Mesothelial cell of epicardium (in vitro differentiated cells): Measurements from ENCODE around the gene EPN3. TPM values are rescaled to one million over a fixed set of nuclear protein-coding genes. Genes with fewer than 3 reads are reported as not detected.

Experiments
- DNase-seq, 2 experiments: peaks; one replicate each; pipeline ENCODE4 v3.0.0; 2021; ENCODE audit warnings: low spot score in 2 of 2; ENCODE audit not compliant: unreplicated experiment in 2 of 2
- H3K27ac Mint-ChIP-seq: 2 replicates; pipeline ENCODE4 v1.8.0; 2021; ENCODE audit warnings: mixed read lengths
- H3K27me3 Mint-ChIP-seq: 2 replicates; pipeline ENCODE4 v1.8.0; 2021; ENCODE audit warnings: low read depth, mixed read lengths
- H3K36me3 Mint-ChIP-seq: 2 replicates; pipeline ENCODE4 v1.8.0; 2021; ENCODE audit warnings: mixed read lengths
- H3K4me1 Mint-ChIP-seq: 2 replicates; pipeline ENCODE4 v1.8.0; 2021; ENCODE audit warnings: mixed read lengths
- H3K4me3 Mint-ChIP-seq: 2 replicates; pipeline ENCODE4 v1.8.0; 2021; ENCODE audit warnings: mild to moderate bottlenecking, moderate library complexity, mixed read lengths
- H3K9me3 Mint-ChIP-seq: 2 replicates; pipeline ENCODE4 v1.8.0; 2021; ENCODE audit warnings: mixed read lengths
- total RNA-seq: library from RNA; stranded (reverse); gene quantifications from 3 replicates; pipeline ENCODE4 v1.2.1, GENCODE V29; 2021
- TF ChIP-seq, protein P1 (sequence below): fragments of 200-600 bp; sonication (generic); IDR thresholded peaks from one replicate; pipeline ENCODE4 v1.5.0; 2021; ENCODE audit warnings: antibody characterized with exemption; ENCODE audit not compliant: unreplicated experiment

EPN3 gene
- total RNA-seq, 1 donor from 2014 or later = 15.1 TPM

DNA sequence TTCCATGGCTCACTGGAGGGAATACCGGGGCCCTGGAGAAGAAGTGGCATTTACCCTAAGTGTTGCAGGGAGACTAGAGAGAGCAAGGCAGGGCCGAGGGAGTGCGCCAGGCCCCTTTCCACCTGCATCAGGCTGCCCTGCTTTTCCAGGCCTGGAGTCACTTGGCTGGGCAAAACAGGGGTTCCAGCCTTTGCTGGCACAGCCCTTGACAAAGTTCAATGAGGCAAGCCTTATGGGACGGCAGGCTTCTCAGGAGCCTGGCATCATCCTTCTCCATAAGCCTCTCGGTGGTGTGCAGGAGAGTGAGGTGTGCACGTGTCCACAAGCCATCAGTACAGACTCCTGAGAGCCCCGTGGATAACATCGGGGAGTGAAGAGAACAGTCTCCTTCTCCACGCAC is 55.0 kb downstream of the EPN3 start:
- TF ChIP-seq, protein P1, sequence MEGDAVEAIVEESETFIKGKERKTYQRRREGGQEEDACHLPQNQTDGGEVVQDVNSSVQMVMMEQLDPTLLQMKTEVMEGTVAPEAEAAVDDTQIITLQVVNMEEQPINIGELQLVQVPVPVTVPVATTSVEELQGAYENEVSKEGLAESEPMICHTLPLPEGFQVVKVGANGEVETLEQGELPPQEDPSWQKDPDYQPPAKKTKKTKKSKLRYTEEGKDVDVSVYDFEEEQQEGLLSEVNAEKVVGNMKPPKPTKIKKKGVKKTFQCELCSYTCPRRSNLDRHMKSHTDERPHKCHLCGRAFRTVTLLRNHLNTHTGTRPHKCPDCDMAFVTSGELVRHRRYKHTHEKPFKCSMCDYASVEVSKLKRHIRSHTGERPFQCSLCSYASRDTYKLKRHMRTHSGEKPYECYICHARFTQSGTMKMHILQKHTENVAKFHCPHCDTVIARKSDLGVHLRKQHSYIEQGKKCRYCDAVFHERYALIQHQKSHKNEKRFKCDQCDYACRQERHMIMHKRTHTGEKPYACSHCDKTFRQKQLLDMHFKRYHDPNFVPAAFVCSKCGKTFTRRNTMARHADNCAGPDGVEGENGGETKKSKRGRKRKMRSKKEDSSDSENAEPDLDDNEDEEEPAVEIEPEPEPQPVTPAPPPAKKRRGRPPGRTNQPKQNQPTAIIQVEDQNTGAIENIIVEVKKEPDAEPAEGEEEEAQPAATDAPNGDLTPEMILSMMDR = no peak
- Mint-ChIP-seq H3K27me3 (no peaks in the 10 kb centered on the region), H3K36me3 (no peaks in the 10 kb centered on the region), H3K27ac (no peak overlapping the region), H3K9me3 (no peaks in the 10 kb centered on the region), H3K4me3 (no peak overlapping the region), H3K4me1 (peaks cover 61% of the 10 kb centered on the region)
- no peak for DNase-seq

DNA sequence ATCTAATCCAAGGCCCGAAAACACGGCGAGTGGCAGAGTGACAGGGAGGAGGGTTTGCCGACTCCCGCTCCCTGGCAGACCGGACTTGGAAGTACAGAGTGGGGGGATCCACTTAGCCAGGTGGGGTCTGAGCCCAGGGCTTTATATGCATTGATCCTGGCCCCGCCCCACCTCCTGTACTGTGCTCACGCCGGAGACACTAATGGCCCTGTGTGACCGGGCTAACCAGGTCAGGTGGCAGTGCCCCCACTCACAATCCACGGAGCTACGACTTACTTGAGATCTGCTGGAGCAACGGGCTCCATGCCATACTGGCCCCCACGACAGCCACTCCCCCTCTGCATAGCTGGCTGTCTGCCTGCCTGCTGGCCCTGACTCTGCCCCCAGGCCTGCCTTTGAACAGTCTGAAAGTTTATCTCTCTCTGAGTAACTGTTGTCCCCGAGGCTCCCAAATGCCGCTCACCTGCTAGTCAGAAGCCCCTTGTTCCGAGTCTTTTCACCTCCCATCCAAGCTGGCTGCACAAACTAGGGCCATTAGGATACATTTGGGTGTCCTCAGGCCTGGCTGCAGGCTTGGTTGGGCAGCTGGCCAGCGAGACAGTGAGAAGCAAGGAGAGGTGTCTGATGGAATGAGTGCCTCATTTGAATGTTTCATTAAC is 56.0 kb downstream of the EPN3 start:
- Mint-ChIP-seq H3K4me3 (no peak overlapping the region), H3K27me3 (no peaks in the 10 kb centered on the region), H3K4me1 (peaks cover 60% of the 10 kb centered on the region), H3K36me3 (no peaks in the 10 kb centered on the region), H3K27ac (peak overlapping the region; percentile 80), H3K9me3 (no peaks in the 10 kb centered on the region)
- TF ChIP-seq, protein P1 = no peak
- peak in 1 of 2 experiments; percentile 57 for DNase-seq

DNA sequence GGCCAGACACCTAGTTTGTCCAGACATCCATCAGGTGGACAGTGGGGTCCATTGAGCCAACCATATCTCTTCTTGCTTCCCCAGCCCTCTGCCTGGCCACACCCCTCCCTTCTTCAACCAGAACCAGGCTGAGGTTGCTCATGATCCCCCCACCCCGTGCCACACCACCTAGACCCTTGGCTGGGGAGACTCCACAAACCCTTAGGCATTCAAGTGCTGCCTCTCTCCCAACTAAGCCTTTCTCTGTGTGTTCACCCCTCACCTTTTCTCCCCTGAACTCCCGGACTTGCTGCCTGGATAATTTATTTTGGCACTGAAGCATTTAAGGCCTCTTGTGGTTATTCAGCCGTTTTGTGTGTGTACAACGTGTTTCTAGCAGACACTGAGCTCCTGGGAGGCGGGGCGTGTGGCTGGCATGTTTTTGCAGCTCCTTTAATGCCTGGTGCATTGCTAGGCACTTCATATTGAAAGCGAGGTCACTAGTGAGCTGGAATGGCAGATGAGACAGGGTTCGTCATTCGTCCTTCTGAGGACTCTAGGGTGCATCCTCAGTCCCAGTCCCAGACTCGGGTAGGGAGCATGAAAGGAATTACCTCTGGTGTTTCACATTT is 56.7 kb downstream of the EPN3 start:
- TF ChIP-seq, protein P1 = no peak
- Mint-ChIP-seq H3K27me3 (no peaks in the 10 kb centered on the region), H3K4me1 (peaks cover 53% of the 10 kb centered on the region), H3K36me3 (no peaks in the 10 kb centered on the region), H3K9me3 (no peaks in the 10 kb centered on the region), H3K27ac (peak overlapping the region; percentile 15), H3K4me3 (no peak overlapping the region)
- DNase-seq = no peak

DNA sequence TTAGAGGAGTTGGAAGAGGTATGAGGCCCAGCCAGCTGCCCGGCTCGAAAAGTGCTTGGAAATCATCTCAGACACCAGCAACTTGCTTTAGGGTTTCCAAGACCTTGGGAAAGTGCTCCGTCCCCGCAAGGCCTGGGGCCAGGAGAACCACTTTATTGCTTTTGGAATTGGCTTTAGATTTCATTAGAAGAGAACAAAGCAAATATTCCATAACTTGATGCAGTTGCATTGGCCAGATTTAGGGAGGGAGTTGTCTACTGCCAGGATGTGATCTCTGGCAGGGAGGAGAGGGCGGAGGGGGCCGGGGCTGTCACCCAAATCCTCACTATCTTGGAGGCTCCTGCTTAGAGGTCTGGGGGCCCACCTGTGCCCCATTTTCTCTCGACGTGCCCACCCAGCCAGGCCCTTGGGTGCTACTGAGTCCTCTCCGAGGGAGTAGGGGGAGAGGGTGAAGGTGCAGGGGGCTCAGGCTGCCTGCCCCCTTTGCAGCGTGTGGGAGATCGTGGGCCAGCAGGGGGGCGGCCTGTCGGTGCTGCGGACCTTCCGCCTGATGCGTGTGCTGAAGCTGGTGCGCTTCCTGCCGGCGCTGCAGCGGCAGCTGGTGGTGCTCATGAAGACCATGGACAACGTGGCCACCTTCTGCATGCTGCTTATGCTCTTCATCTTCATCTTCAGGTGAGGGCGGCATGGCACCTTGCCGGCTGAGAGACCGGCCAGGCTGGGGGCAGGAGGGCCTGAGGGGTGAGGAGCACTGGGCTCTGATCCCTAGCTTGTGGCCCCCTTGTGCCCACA is 58.6 kb downstream of the EPN3 start:
- H3K4me1 Mint-ChIP-seq = peaks cover 36% of the 10 kb centered on the region
- H3K27me3 Mint-ChIP-seq = no peaks in the 10 kb centered on the region

DNA sequence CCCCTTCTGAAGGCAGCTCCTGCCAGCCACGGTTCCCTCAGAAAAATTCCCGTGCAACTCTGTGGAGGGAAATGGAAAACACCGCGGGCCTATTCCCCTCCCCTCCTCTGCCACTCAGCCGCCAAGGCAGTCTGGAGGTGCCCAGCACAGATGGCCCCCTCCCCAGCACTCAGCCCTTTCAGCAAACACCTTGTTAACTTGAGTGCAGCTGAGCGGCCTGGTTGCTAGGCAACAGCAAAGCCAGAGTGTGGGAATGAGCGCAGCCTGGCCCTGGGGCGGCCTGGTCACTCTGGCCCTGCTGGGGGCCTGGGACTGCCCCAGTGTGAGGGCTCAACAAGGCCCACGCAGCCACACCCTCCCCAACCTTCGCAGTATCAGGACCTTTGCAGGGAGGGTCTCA is 60.8 kb downstream of the EPN3 start:
- peaks cover 2% of the 10 kb centered on the region for H3K36me3 Mint-ChIP-seq
- TF ChIP-seq, protein P1 = no peak
- H3K27ac Mint-ChIP-seq = no peak overlapping the region
- no peak overlapping the region for H3K4me3 Mint-ChIP-seq
- H3K9me3 Mint-ChIP-seq = no peaks in the 10 kb centered on the region
- no peaks in the 10 kb centered on the region for H3K27me3 Mint-ChIP-seq
- peaks cover 27% of the 10 kb centered on the region for H3K4me1 Mint-ChIP-seq
- no peak for DNase-seq

More for the DNA sequence above, 58.6 kb downstream of the EPN3 start:
- Mint-ChIP-seq H3K27ac (no peak overlapping the region), H3K4me3 (no peak overlapping the region), H3K9me3 (no peaks in the 10 kb centered on the region), H3K36me3 (no peaks in the 10 kb centered on the region)
- DNase-seq = no peak
- TF ChIP-seq, protein P1 = no peak

Other genes starting within 250 kb of the EPN3 start
- gene XYLT2, start 186.6 kb upstream of the EPN3 start, total RNA-seq = 32.3 to 35.3 TPM (median 33.3 TPM) in 3 replicates
- 55.0 to 57.5 TPM (median 56.0 TPM) in 3 replicates for gene MRPL27, start 159.6 kb upstream of the EPN3 start, total RNA-seq
- 7.8 to 11.6 TPM (median 10.3 TPM) in 3 replicates for gene EME1, start 159.5 kb upstream of the EPN3 start, total RNA-seq
- gene LRRC59, start 135.2 kb upstream of the EPN3 start, total RNA-seq = 60.7 to 65.1 TPM (median 63.5 TPM) in 3 replicates
- gene ACSF2, start 106.5 kb upstream of the EPN3 start, total RNA-seq = 107 to 113 TPM (median 112 TPM) in 3 replicates
- gene CHAD, start 63.9 kb upstream of the EPN3 start, total RNA-seq = not detected in 3 replicates
- gene RSAD1, start 53.9 kb upstream of the EPN3 start, total RNA-seq = 40.1 to 40.8 TPM (median 40.7 TPM) in 3 replicates
- 5.1 to 6.5 TPM (median 6.1 TPM) in 3 replicates for gene MYCBPAP, start 24.3 kb upstream of the EPN3 start, total RNA-seq
- gene SPATA20, start 14.4 kb downstream of the EPN3 start, total RNA-seq = 71.3 to 71.7 TPM (median 71.4 TPM) in 3 replicates
- gene CACNA1G, start 28.0 kb downstream of the EPN3 start, total RNA-seq = 26.1 to 29.0 TPM (median 26.9 TPM) in 3 replicates
- 0.44 to 1.2 TPM (median 0.93 TPM) in 3 replicates for gene ABCC3, start 102.1 kb downstream of the EPN3 start, total RNA-seq
- gene ANKRD40, start 175.2 kb downstream of the EPN3 start, total RNA-seq = 35.9 to 38.8 TPM (median 37.6 TPM) in 3 replicates
- 240 to 261 TPM (median 252 TPM) in 3 replicates for gene LUC7L3, start 186.9 kb downstream of the EPN3 start, total RNA-seq
- gene ANKRD40CL, start 234.8 kb downstream of the EPN3 start, total RNA-seq = not detected in 3 replicates